CD4-positive, alpha-beta T cell treated with Interleukin-6 for 4 hours (primary cell): ENCODE data around the gene SLCO4A1.

ENCODE experiments used
- DNase-seq: peaks from one replicate; pipeline ENCODE4 v3.0.0-alpha.2; 2020; ENCODE audit warnings: mixed read lengths

Gene SLCO4A1

DNA sequence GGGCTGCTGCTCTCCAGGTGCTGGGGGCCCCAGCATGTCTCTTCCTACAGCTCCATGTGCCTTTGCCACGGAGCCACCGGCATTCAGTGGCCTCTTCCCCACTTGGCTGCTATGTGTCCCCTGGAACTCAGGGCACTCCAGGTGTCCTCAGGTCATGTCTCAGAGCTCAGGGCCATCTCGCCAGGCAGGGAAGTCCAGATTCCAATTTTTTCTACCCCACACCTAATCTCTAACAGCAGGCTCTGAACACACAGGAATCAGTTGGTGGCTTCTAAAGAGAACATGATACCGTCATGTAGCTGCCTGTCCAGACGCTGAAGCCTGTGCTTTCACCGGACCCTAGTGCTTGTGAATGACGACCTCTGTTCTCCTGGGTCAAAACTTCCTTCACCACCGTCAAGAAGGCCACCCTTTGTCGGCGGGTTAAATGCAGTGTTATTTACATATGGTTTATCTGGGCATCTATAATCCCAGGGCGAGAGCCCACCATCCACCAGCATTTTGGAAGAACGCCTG is 4.2 kb upstream of the SLCO4A1 start:
- no peak for DNase-seq

DNA sequence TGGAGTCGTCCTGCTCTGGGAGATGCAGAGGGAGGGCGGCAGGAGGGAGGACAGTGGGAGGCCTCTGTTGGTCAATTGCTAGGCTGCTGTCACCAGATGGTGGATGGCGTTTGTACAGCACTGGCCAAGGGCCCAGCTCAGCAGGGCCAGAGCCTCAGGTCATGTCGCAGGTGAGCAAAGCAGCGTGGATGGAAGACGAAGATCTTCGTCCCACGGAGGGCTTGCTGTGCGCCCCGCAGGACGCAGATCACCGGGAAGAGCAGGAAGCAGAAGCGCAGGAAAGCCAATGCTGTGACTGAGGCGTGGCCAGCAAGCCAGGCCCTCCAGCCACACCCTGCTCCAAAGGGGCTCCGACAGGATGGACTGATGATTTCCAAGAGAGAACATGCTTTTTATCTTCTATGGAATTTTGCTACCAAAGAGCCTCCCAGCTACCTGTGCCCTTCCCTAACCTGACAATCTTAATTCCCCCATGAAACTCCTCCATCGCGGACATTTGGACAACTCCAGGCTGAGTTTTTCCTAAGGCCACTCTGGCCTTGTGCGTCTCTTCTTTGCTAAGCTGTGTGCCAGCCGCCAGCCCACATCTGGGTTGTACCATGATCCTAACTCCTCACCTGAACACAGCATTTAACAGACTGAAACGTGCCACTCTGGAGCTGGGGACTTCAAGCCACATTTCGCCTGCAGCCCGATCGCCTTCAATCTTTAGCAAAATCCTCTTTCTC is 3.5 kb upstream of the SLCO4A1 start:
- DNase-seq, result no peak

DNA sequence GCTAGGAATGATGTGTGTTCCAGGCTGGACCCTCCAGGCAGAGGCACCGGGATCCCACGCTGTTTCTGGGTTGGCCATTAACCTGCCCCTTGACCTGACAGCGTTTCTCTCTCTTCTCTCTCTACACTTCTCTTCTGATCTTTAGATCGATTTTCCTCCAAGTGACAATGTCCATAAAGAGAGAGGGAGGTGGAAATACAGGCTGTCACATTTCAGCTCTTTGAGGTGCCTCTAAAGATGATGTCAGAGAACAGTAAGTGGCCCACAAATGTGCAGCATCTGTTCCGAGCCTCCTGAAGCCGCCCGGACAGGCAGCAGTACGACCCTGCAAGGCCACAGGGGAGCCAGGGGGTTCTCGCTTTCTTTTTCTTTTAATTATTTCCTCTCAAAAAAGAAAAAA is 2.5 kb upstream of the SLCO4A1 start:
- DNase-seq, result no peak

DNA sequence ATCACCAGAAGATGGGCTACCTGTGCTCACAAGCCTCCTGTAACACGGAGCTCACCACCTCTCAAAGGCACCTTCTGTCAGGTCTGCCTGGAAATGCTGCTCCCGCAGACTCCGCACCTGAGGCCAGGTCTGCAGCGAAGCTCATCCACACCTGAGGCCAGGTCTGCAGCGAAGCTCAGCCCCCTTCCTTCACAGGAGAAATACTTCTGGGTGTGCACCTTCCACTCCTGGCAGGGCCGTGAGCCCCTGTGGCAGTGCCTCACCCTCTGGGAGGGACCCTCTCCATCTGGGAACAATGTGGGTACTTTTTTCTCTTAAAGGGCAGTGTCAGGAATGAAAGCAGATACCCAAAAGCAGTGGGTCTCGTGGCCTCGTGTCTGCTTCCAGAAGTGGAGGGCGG is 1.4 kb upstream of the SLCO4A1 start:
- DNase-seq, result no peak

DNA sequence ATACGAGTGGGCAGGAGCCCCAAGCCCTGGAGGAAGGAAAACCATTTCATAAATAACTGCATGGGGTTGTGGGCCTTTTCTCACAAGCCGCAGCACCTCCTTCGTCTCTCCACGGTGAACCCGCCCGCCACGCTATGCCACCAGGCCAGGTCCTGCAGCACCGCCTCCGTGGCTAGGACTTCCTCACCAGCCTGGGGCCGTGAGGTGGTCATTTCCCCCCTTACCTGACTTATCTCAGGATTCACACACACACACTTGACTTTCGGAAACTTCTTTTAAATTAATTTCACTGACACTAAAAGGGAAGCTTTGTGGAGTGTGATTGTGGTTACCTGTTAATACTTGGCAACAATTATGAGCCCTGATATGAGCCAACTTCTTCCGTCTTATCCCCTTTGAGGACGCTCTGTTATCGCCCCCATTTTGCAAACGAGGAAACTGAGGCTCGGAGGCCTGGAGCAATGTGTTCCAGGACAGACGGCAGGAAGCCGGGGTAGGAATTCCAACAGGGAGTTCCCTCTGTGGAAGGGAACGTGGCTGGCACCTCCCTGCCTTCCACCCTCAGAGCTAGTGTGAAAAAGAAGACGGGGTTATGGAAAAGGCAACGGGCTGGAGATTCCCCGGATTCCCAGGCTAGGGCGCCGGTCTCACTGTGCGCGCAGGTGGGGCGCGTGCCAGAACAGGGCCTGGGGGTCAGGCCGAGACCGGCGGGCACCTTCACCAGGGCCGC is 817 bp upstream of the SLCO4A1 start:
- DNase-seq, result no peak

DNA sequence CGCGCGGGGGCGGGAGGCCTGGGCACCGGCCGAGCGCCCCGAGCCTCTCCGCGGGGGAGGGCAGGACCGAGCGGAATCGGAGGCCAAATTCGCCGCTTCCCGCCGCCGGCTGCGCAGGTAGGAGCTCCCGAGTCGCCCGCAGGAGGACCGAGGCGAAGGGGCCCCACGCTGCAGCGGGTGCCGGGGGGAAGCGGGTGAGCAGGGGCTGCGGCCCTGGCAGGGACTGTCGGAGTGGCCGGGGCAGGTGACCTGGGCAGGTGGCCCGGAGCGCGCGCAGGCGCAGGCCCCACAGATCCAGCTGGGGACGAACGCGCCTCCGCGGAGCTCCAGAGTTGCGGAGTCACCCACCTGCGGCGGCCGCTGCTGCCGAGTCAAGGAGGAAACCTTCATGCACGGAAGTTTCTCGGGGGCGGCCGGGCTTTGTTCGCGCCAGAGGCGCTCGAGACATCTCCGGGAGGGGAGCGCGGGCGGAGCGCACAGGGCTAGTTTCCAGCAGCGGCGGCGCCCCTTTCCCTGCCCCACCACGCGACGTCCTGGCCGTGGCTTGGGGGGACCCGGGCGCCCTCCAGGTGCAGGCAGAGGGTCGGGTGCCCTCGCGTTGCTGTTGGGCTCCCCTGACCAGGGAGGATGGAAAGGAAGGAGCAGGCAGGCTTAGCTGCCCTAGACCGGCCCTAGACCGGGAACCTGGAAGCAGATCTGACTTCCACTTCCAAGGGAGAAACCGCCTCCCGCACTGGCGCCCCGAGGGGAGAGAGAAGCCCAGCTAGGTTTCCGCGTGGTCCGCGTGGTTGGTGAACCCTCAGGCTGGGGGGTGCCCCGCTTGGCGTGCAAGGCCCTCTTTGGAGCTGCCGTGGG is 590 bp downstream of the SLCO4A1 start:
- peak; percentile 80 for DNase-seq

DNA sequence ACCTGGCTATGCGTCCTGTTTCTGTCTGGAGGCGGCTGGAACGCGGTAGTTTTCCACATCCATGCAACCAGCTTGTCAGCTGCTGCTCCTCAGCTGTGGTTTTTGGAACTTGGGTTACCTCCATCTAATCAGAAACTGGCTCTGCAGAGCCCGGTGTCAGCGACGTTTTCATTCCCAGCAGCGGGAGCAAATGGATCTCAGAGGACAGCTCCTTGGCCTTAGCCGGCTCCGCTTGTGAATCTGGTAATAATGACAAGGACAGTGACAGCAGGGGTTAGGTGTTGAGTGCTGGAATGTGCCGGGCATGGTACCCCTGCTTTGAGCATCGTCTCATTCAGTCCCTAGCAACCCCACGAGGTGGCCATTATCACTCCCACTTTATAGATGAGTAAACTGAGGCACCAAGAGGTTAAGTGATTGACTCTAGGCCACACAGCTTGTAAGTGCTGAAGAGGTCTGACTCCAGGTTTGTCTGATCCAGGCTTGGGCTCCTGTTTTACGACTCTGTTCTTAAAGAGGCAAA is 1.3 kb downstream of the SLCO4A1 start:
- DNase-seq, result no peak

DNA sequence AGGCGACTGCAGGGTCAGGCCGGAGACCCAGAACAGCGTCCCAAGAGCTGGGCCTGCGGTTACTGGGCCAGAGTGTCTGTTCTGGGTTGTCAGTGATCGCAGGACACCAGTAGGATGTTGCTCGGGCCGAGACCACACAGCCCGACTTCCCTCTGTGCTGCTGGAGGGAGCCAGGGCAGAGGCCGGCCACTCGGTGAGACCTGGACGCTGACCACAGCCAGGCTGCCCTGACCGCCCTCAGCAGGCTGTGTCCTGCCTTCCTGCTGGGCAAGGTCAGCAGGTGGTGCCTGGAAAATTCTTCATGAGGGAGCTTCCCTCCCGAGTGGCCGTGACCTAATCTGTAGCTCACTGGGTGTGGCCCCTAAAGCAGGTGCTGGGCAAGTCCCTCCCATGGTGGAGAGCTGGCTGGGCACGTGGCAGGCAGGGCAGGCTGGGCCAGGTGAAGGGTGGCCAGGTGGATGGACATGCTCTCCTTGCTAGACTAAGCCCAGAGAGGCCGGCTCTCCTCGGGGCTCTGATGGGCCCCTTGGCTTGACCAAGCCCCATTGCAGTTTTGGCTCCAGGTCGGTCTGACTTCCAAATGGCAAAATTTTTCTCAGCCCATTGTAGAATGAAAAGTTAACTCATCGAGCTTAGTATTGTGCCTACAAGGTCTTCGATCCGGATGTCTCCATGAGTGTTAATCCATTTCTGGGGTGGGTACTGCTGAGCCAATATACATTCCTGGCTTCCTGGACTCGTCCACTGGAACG is 1.9 kb downstream of the SLCO4A1 start:
- no peak for DNase-seq

DNA sequence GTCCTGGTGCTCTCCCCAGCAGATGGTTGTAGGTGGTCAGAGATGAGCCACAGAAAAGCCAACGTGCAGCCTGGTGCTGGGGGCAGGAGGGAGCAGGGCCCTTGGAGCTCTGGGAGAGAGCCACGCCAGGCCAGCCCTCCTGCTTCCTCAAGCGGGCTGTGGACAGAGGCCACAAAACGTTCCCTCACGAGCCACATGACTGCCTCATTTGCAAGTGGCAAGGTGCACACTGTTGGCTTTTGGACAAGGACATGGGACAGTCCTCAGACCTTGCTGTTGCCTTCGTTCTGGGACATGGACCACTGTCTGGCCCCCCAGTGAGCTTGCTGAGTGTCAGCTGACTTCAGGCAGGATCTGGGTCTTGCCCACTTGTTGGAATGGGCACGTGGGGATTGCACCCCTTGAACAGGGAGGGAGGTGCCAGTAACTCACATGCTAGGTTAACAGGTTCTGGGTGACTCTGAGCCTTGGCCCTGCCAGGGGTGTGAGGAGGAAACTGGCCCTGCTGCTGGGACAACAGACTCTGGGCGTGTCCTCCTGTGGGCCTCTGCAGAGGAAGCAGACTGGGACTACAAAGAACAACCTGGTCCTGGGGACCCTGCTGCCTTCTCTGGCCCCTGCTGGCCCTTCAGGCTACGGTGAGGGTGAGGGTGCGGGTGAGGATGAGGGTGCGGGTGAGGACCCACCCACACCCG is 2.6 kb downstream of the SLCO4A1 start:
- no peak for DNase-seq

DNA sequence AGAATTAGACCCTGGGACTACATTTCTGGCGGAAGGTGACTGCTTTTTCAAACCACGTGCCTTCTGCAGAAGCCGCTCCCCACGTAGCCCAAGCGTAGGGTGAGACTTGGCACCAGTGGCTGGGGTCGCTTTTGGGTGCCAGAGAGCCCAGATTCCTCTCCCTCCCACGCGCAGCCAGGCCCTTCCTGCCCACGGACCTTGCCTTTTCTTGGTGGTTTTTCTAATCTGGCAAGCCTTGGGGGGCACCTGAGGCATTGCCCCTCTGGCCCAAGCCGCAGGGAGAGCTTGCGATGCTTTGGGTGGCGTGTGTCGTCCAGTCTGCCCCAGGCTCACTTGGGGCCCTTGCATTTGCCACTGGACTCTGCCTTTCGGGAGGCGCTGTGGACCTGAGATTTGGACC is 3.3 kb downstream of the SLCO4A1 start:
- no peak for DNase-seq

DNA sequence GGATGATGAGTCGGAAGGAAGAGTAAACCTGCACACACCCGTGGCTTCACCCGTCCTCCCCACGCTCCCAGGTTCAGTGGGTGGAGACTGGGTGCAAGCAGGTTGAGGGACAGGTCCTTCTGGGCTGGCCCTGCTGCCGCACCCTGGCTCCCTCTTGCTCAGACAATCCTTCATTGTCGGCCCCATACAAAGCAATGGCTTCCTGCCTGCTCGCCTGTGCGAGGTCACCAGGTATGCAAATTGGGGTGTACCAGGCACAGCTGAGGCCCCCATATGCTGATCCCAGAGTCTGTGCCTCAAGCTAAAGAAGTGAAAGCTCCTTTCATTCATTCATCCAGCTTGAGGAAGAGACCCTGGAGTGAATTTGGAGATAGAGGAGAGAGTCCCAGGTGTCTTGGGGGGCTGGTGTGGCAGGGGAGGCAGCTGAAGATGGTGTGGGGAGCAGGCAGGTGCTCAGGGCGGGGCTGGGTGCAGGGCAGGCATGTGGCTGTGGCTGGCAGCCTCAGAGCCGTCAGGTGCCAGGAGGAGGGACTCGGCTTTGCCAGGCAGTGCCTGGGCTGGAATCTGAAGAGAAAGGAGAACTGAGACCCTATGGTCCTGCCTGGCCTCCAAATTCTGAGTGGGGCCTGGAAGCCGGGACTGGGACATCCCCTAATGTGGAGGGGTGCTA is 4.7 kb downstream of the SLCO4A1 start:
- DNase-seq, result no peak

DNA sequence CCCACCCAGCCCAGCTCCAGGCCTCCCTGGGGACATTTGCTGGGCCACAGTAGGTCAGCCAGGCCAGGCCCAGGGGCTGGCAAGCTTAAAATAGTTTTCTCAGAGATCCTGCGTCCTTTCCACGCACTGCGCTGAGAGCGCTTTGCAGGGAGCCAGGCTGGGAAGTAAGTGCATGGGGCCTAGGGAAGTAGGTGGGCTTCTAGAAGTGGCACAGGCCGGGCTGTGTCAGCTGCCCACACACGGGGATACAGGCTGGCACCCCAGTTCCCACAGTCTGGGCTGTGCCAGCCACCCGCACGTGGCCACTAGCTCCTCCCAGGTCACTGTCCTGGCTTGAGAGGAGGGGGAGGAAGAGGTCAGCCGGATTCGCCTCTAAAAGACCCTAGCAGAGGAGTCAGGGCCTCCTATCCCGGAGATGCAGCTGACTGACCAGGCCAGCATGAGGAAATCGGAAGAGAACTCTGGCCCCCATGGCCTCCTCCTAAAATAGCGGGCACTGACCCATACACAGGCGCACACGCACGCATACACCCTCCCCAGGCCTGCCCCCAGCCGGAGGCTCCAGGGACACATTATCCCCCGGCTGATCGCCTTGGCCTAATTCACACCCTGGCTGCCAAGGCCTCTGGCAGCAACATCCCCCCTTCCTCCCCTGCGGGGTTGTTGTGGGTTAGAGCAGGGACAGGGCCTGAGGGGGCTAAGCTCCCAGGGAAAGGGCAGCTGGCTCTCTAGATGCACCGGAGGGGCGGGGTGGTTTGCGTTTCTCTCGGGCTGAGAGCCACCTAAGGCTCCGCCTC is 5.4 kb downstream of the SLCO4A1 start:
- DNase-seq, result no peak

DNA sequence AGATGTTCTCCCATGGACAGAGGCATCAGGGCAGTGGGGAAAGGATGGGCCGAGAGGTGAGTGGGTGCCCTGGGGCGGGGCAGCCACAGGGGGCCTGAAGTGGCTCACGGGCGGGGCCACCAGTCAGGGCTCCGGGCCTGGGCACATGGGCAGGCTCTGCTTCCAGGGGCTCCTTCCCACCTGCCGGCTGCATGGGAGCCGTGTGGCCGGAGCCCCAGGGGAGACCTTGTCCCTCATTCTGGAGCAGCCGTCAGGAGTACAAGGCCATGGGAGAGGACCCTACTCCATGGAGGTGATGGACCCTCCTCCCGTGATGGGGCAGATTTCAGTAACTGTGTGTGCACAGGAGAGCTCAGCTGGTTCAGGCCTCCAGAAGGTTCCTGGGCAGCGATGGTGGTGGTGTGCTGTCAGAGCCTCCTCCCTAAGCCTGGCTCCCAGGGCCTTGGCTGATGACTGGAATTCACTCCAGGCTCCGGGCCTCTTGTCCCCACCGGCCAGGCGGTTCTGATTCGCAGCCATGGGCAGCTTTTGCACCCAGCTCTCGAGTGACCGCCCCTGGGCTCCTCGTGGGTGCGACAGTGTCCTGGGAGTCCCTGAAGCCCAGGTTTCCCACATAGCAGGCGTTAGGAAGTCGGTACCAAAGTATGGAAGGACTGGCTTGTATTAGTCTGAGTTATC is 6.2 kb downstream of the SLCO4A1 start:
- DNase-seq, result no peak

DNA sequence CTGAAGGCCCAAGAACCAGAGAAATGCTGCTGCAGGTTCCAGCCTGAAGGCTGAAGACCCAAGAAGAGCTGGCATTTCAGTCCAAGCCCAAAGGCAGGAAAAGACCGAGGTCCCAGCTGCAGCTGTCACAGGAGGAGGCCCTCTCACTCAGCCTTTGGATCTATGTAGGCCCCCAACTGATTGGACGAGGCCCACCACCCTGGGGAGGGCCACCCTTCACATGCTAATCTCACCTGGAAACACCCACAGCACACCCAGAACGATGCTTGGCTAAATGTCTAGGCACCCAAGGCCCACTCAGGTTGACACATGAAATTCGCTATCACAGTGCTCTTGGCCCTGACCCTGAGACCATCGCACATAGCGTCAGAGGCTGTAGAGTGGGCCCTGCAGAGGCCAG is 6.8 kb downstream of the SLCO4A1 start:
- DNase-seq, result no peak

DNA sequence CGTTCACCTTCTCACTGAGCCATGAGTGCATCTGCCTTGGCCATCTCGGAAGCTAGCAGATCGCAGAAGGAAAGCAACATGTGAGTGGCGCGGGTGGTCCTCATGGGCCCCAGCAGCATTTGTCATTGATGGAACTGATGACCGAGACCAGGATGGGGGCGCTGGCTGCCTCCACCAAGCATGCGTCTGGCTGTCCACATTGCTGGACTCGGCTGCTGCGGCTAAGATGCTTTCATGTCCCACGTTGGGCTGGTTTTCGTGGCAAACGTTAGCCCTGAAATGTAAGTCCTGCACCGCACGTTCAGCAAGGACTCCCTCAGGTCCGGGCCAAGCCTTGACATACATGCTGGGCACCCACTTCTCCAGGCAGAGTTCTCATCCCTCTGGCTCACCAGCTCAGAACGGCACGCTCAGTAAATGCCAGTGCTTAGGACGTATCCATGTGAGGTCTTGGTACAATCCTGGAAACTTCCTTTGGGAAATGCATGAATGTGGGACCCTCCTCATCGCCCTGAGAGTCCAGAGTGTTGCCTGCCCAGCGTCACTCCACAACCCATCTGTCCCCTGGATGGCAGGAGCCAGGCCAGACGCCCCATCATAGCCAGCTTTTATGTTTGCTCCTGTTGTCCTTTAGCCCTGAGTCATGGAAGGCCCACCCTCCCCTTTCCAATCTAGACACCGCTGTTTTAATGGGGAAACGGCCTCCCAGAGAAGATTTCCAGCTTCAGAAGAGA is 8.4 kb downstream of the SLCO4A1 start:
- no peak for DNase-seq

DNA sequence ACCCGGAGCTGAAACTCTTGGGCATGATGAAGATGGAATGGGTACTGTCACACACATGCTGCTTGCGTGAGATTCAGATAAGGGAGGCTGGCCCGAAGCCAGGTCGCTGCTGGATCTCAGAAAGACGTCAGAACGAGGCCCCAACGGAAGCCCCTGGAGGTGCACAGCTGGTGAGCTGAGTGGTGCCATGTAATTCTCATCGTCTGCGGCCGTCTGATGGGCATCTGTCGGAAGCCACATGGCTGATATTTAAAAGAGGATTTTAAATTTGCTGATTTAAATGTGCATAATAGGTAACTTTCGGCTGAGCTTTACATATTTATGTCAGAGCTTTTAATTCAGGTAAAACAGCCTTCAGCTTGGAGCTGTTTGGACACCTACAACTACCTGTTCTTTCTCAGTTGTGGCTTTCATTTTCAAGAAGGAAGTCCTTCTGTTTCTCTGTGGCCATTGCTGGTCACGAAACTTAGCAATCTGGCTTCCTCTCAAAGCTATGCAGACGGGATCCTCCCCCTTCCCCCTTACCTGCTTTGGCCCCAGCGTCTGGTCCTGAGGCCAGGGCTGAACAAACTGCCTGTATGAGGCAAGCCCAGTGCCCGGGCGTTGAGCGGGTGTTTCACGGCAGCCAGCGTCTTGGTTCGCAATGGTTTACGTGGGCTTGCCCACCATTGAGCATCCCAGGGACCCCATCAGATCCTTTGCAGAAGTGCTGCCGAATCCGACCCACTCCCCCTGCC is 9.2 kb downstream of the SLCO4A1 start:
- peak; percentile 93 for DNase-seq

DNA sequence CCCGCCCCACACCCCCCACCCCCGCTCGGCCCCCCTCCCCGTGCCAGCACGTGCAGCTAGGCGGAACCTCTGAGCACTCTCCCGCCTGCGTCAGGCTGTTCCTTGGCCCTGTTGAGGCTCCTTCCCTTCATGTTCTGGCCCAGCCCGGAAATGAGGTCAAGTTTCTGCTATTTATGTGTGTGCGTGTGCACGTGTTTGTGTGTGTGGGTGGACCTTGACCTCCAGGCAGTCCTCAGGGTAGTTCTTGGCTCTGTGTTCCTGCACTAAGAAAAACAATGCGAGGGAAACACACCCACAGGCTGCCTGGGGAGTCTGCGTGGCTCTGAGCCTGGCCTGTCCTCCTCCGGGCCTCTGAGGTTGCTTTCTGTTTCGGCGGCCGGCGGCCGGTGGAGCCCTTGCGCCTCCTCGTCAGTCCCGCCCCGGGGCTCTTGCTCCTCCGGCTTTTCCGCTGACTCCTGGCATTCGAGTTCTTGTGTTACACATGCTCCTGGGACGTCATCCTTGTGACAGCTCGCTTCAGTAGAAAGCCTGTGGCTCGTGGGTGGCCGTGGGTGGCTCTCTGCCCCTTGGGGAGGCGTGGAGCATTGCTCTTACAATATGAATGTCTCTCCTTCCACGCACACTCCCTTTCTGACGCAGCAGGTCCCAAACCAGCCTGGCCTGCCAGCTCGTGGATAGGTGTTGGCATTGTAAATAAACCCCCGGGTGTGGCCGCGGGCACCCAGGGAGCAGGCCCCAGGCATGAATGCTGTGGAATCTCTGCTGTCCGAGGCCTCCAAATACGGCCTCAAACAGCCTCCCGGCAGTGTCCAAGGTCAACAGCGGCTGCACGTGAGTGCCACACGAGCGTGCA is 10.0 kb downstream of the SLCO4A1 start:
- DNase-seq, result peak; percentile 78
